Adrenal gland (tissue), 12 donors: ENCODE results near the gene PUSL1. TPM values are rescaled to one million over a fixed set of nuclear protein-coding genes. Genes with fewer than 3 reads are reported as not detected.

Experiments
- DNase-seq, 7 donors: peaks; one replicate each; pipeline ENCODE4 v3.0.0-alpha.2; 2019 to 2020
- H3K27ac ChIP-seq, 5 donors: fragments of 200-600 bp; sonication (generic) in 4 of 5; 1 replicate in 3 of 5; 2 replicates in 2 of 5; pipeline versions ENCODE4 v1.5.1 to v1.8.0; 2016 to 2020; ENCODE audit warnings: mild to moderate bottlenecking in 1 of 5
- H3K27me3 ChIP-seq: fragments of 200-600 bp; 2 replicates; pipeline ENCODE4 v1.8.0; 2021
- H3K36me3 ChIP-seq, 2 donors: fragments of 200-600 bp; replicated peaks in 1 of 2; 1 replicate in 1 of 2; 2 replicates in 1 of 2; pipeline versions ENCODE4 v1.5.1 to v1.8.0; 2018 to 2022
- H3K4me1 ChIP-seq, 2 donors: fragments of 200-600 bp; replicated peaks in 1 of 2; 1 replicate in 1 of 2; 2 replicates in 1 of 2; pipeline versions ENCODE4 v1.5.1 to v1.8.0; 2018 to 2021
- H3K4me3 ChIP-seq, 4 donors: fragments of 200-600 bp; sonication (generic) in 3 of 4; one replicate each; pipeline ENCODE4 v1.5.1; 2016 to 2018
- H3K9me3 ChIP-seq, 3 donors: fragments of 200-600 bp; sonication (generic) in 1 of 3; replicated peaks in 1 of 3; 1 replicate in 2 of 3; 2 replicates in 1 of 3; pipeline versions ENCODE4 v1.5.1 to v1.8.0; 2016 to 2021
- CTCF ChIP-seq, 6 experiments: fragments of 450-650 bp in 4 of 6; fragments of 200-600 bp in 2 of 6; sonication (generic) in 1 of 6; IDR thresholded peaks; 1 replicate in 5 of 6; 2 replicates in 1 of 6; pipeline versions ENCODE4 v1.5.1 to v1.8.0; 2016 to 2021; ENCODE audit warnings: antibody characterized with exemption in 6 of 6, mild to moderate bottlenecking in 2 of 6, moderate library complexity in 1 of 6
- POLR2A ChIP-seq, 2 donors: fragments of 450-650 bp; IDR thresholded peaks; one replicate each; pipeline ENCODE4 v1.6.1; 2017; ENCODE audit warnings: antibody characterized with exemption in 2 of 2, mild to moderate bottlenecking in 2 of 2, moderate library complexity in 1 of 2
- WGBS, 4 donors: extraction: QIAGEN DNeasy Blood & Tissue Kit in 2 of 4; methylation state at CpG; one replicate each; pipeline versions ENCODE4 v1.1.5 to v1.1.7; 2013 to 2017; 5-methylcytosine and 5-hydroxymethylcytosine counted together
- intact Hi-C, 2 donors: fragments of 100-400 bp; cut with DNase I; formaldehyde crosslinking; loops; one replicate each; pipeline versions ENCODE4 v1.14.1 to v1.15.0; 2022 to 2023
- polyA plus RNA-seq, 3 donors: library from polyadenylated mRNA; stranded (reverse); fragments of 200-250 nt in 2 of 3; fragments of 350-450 nt in 1 of 3; fragmentation: Illumina TruSeq in 1 of 3; extraction: RNeasy Lipid Tissue Mini Kit (QIAGEN cat#74804) in 1 of 3; gene quantifications; one replicate each; pipeline ENCODE4 v1.2.3, GENCODE V29; 2013 to 2014
- total RNA-seq, 9 donors: library from RNA; depleted of rRNA in 4 of 9; stranded (reverse); fragments of >200 nt in 4 of 9; fragments of 120-200 nt in 1 of 9; fragmentation: NEBNext Ultra II Directional in 1 of 9; extraction: Animal tissue kit (Norgen Biotek cat#: 25700) in 1 of 9; gene quantifications; one replicate each; pipeline versions ENCODE4 v1.1.0 to v1.2.4, GENCODE V29; 2013 to 2023
- donor health status: healthy with polysubstance abuse.
- donor health status: Bipolar disorder and iron deficiency.
- donor health status: DM: yes; HTN: yes; CAD: no.
- donor health status: DM: no; HTN: no; CAD: no.
- donor health status: DM: no; HTN: no; CAD: no.
- donor health status: DM: yes; HTN: yes; CAD: no.

PUSL1 gene
- total and polyA plus RNA-seq, 12 donors, result 2.5 to 43.8 (median 26.1) TPM

- Histone ChIP-seq H3K4me1 (peaks cover 36 to 43% of the 10 kb centered on the region in 2 donors), H3K9me3 (no peaks in the 10 kb centered on the region), H3K27ac (peak overlapping the region in 1 of 5 donors; percentile 95), H3K36me3 (peaks cover 0 to 13% of the 10 kb centered on the region in 2 donors), H3K4me3 (no peak overlapping the region), H3K27me3 (no peaks in the 10 kb centered on the region)
- 75 to 88% (median 78%) methylated on average over 8 to 24 of the region's 24 CpGs for WGBS, 4 donors
- intact Hi-C loops, result no loop called here
- TF ChIP-seq POLR2A (IDR thresholded peaks at IDR 0.05) (no peak), CTCF (IDR thresholded peaks at IDR 0.05) (no peak)
- DNase-seq, result no peak
These were observed 35.5 kb downstream of the PUSL1 start for GRCh38 chr1:1343811-1344421.

- peak in 5 of 6 experiments; percentile 11 to 40 (median 35) for TF ChIP-seq CTCF (IDR thresholded peaks at IDR 0.05)
- no peak for TF ChIP-seq POLR2A (IDR thresholded peaks at IDR 0.05)
These were observed 36.4 kb downstream of the PUSL1 start for GRCh38 chr1:1344655-1345361.

GRCh38 chr1:1345384-1345783 lies 37.0 kb downstream of the PUSL1 start:
- Histone ChIP-seq H3K9me3 (no peaks in the 10 kb centered on the region), H3K36me3 (peaks cover 0 to under 1% of the 10 kb centered on the region in 2 donors), H3K4me1 (peaks cover 36 to 43% of the 10 kb centered on the region in 2 donors), H3K27ac (peak overlapping the region in 2 of 5 donors; percentile 13 to 95), H3K4me3 (no peak overlapping the region), H3K27me3 (no peaks in the 10 kb centered on the region)
- WGBS, 4 donors, result 71 to 82% (median 77%) methylated on average over 11 to 16 of the region's 16 CpGs; no CpG with 5 or more reads in 1 of the 4 donors
- TF ChIP-seq CTCF (IDR thresholded peaks at IDR 0.05), result no peak
- no peak for TF ChIP-seq POLR2A (IDR thresholded peaks at IDR 0.05)
- DNase-seq, result no peak
- intact Hi-C loops, result no loop called here

More at GRCh38 chr1:1344655-1345361, 36.4 kb downstream of the PUSL1 start:
- DNase-seq, result peak in 5 of 7 donors; percentile 56 to 71 (median 64)
- H3K27ac ChIP-seq, result peak overlapping the region in 2 of 5 donors; percentile 13 to 95
- no peaks in the 10 kb centered on the region for H3K27me3 ChIP-seq
- no peak overlapping the region for H3K4me3 ChIP-seq
- WGBS, 4 donors, result 40 to 68% (median 51%) methylated on average over 1 to 15 of the region's 15 CpGs
- no peaks in the 10 kb centered on the region for H3K9me3 ChIP-seq
- H3K4me1 ChIP-seq, result peaks cover 36 to 43% of the 10 kb centered on the region in 2 donors
- H3K36me3 ChIP-seq, result peaks cover 0 to 6% of the 10 kb centered on the region in 2 donors
- intact Hi-C loops, result no loop called here

- peak overlapping the region in 1 of 4 donors; percentile 98 for H3K4me3 ChIP-seq
- H3K36me3 ChIP-seq, result no peaks in the 10 kb centered on the region
- intact Hi-C loops, result no loop called here
- H3K27me3 ChIP-seq, result no peaks in the 10 kb centered on the region
- H3K9me3 ChIP-seq, result no peaks in the 10 kb centered on the region
- WGBS, 4 donors, result 35 to 60% (median 50%) methylated on average over 4 to 12 of the region's 12 CpGs; no CpG with 5 or more reads in 1 of the 4 donors
- TF ChIP-seq CTCF (IDR thresholded peaks at IDR 0.05) (no peak), POLR2A (IDR thresholded peaks at IDR 0.05) (no peak)
- peak overlapping the region in 3 of 5 donors; percentile 72 to 95 (median 85) for H3K27ac ChIP-seq
- peaks cover 36 to 43% of the 10 kb centered on the region in 2 donors for H3K4me1 ChIP-seq
- DNase-seq, result peak in 3 of 7 donors; percentile 63 to 70 (median 68)
These were observed 37.6 kb downstream of the PUSL1 start for GRCh38 chr1:1345860-1346500.
